GM12874 (cell line): Measurements from ENCODE around the gene HNRNPH2.

ENCODE experiments used
- CTCF ChIP-seq: IDR thresholded peaks from 2 replicates; pipeline ENCODE4 v1.5.1; 2011; ENCODE audit warnings: low read depth, mild to moderate bottlenecking, control low read depth, low read length, moderate library complexity; ENCODE audit not compliant: insufficient read depth

Gene HNRNPH2

GRCh38 chrX:101407748-101408531, at the start of gene HNRNPH2, which contains the start of gene GLA:
Gene HNRNPH2, plus strand, starts transcription at chrX:101408222. Its CDS starts 3,767 bp downstream, at chrX:101411989.
Gene GLA, minus strand, starts transcription at chrX:101407925. Its CDS starts 22 bp downstream, at chrX:101407903.
- TF ChIP-seq CTCF: no peak

GRCh38 chrX:101359966-101360365, 48.1 kb upstream of the HNRNPH2 start:
- TF ChIP-seq CTCF: no peak

- no peak for TF ChIP-seq CTCF
Measured at GRCh38 chrX:101360390-101360789, 47.6 kb upstream of the HNRNPH2 start.

- no peak for TF ChIP-seq CTCF
Measured at GRCh38 chrX:101362116-101362515, 45.9 kb upstream of the HNRNPH2 start.

- no peak for TF ChIP-seq CTCF
Measured at GRCh38 chrX:101362757-101363156, 45.3 kb upstream of the HNRNPH2 start.

GRCh38 chrX:101365301-101365795, 42.7 kb upstream of the HNRNPH2 start:
- TF ChIP-seq CTCF: no peak

GRCh38 chrX:101368800-101369199, 39.2 kb upstream of the HNRNPH2 start:
- no peak for TF ChIP-seq CTCF
